ENCODE measurements around the gene LCORL.

GRCh38 chr4:17884063-17884462 lies 137.5 kb downstream of the LCORL start:
- TF ChIP-seq CTCF (IDR thresholded peaks at IDR 0.05; ENCODE audit: low read length) (no peak), EZH2 (optimal IDR thresholded peaks at IDR 0.05; ENCODE audit: low read depth, low read length) (no peak)

All from MM.1S (cell line).